Keratinocyte (primary cell): ENCODE data around the gene ZNF423. TPM values are rescaled to one million over a fixed set of nuclear protein-coding genes. Genes with fewer than 3 reads are reported as not detected.

Source experiments
- DNase-seq: peaks from one replicate; pipeline ENCODE4 v3.0.0-alpha.2; 2011; ENCODE audit warnings: low read depth, missing footprints, low spot score
- FAIRE-seq: peaks from 2 replicates; lab custom pipeline; 2011; peaks lifted over from hg19 to GRCh38; lab: Jason Lieb, UNC
- H2AFZ ChIP-seq: 2 replicates; pipeline ENCODE4 v1.6.0; 2012; ENCODE audit warnings: low read length, control low read depth, inconsistent platforms; ENCODE audit not compliant: control insufficient read depth
- H3K27ac ChIP-seq: 2 replicates; pipeline ENCODE4 v1.5.1; 2011; ENCODE audit warnings: low read length; ENCODE audit not compliant: control insufficient read depth, insufficient read depth
- H3K27me3 ChIP-seq: 3 replicates; pipeline ENCODE4 v1.6.0; 2011; ENCODE audit warnings: low read length; ENCODE audit not compliant: control insufficient read depth, insufficient read depth; ENCODE audit errors: extremely low read depth
- H3K36me3 ChIP-seq, 2 experiments: 2 replicates in 1 of 2; 3 replicates in 1 of 2; pipeline ENCODE4 v1.5.1; 2011; ENCODE audit warnings: low read length in 2 of 2, mild to moderate bottlenecking in 1 of 2; ENCODE audit not compliant: control insufficient read depth in 2 of 2, insufficient read depth in 2 of 2; ENCODE audit errors: extremely low read depth in 1 of 2
- H3K4me1 ChIP-seq: 3 replicates; pipeline ENCODE4 v1.5.1; 2011; ENCODE audit warnings: low read length; ENCODE audit not compliant: control insufficient read depth, insufficient read depth; ENCODE audit errors: extremely low read depth
- H3K4me2 ChIP-seq: 3 replicates; pipeline ENCODE4 v1.6.0; 2011; ENCODE audit warnings: low read depth, low read length; ENCODE audit not compliant: control insufficient read depth, insufficient read depth; ENCODE audit errors: extremely low read depth
- H3K4me3 ChIP-seq, 3 experiments: fragments of 200-600 bp in 1 of 3; sonication (generic) in 1 of 3; 2 replicates in 2 of 3; 3 replicates in 1 of 3; pipeline ENCODE4 v1.5.1; 2011 to 2016; ENCODE audit warnings: low read length in 3 of 3, mild to moderate bottlenecking in 3 of 3, control low read depth in 2 of 3, inconsistent platforms in 1 of 3, low read depth in 1 of 3, mixed read lengths in 1 of 3, mixed run types in 1 of 3, moderate library complexity in 1 of 3; ENCODE audit not compliant: control insufficient read depth in 2 of 3, insufficient read depth in 2 of 3; ENCODE audit errors: extremely low read depth in 1 of 3
- H3K79me2 ChIP-seq: 2 replicates; pipeline ENCODE4 v1.6.0; 2012; ENCODE audit warnings: low read length; ENCODE audit not compliant: control insufficient read depth, insufficient read depth
- H3K9ac ChIP-seq: 3 replicates; pipeline ENCODE4 v1.6.0; 2011; ENCODE audit warnings: low read length; ENCODE audit not compliant: control insufficient read depth, insufficient read depth; ENCODE audit errors: extremely low read depth
- H3K9me1 ChIP-seq: 3 replicates; pipeline ENCODE4 v1.6.0; 2011; ENCODE audit warnings: low read length; ENCODE audit not compliant: control insufficient read depth, insufficient read depth; ENCODE audit errors: extremely low read depth
- H3K9me3 ChIP-seq: 2 replicates; pipeline ENCODE4 v1.5.1; 2012; ENCODE audit warnings: low read depth, low read length; ENCODE audit not compliant: control insufficient read depth
- H4K20me1 ChIP-seq: 3 replicates; pipeline ENCODE4 v1.6.0; 2011; ENCODE audit warnings: low read length; ENCODE audit not compliant: control insufficient read depth, insufficient read depth; ENCODE audit errors: extremely low read depth
- CTCF ChIP-seq, 3 experiments: IDR thresholded peaks in 1 of 3; conservative IDR thresholded peaks in 1 of 3; optimal IDR thresholded peaks in 1 of 3; 2 replicates in 2 of 3; 3 replicates in 1 of 3; pipeline versions ENCODE3 to v1.5.1; 2011; ENCODE audit warnings: low read length in 3 of 3, mild to moderate bottlenecking in 3 of 3, moderate library complexity in 2 of 3, control low read depth in 1 of 3, inconsistent platforms in 1 of 3; ENCODE audit not compliant: insufficient read depth in 2 of 3; ENCODE audit errors: extremely low read depth in 1 of 3
- EZH2 ChIP-seq: IDR thresholded peaks from one replicate; pipeline ENCODE4 v1.6.1; 2012; ENCODE audit warnings: inconsistent platforms, mild to moderate bottlenecking, low read length, moderate library complexity
- dilution Hi-C: fragments of 300-500 bp; cut with MboI; formaldehyde crosslinking; loops from one replicate; pipeline ENCODE4 v1.7.0; 2020; ENCODE audit warnings: low sequenced_read_pairs; ENCODE audit not compliant: extremely low pct_ligation_motif_present
- polyA plus RNA-seq, 5 experiments: library from polyadenylated mRNA; depleted of rRNA in 3 of 5; stranded (reverse) in 3 of 5; stranded (forward) in 1 of 5; unstranded in 1 of 5; fragments of >200 nt; gene quantifications; 1 replicate in 1 of 5; 2 replicates in 3 of 5; 3 replicates in 1 of 5; pipeline versions ENCODE4 v1.2.1 to v1.2.3, GENCODE V29; 2011 to 2012; ENCODE audit warnings: missing spikeins in 2 of 5, low read depth in 1 of 5, low replicate concordance in 1 of 5

Gene ZNF423
- polyA plus RNA-seq, 1 donor (not counting 4 experiments of a cell fraction or from before 2014, with no cell fraction given), result 0.05 TPM

DNA sequence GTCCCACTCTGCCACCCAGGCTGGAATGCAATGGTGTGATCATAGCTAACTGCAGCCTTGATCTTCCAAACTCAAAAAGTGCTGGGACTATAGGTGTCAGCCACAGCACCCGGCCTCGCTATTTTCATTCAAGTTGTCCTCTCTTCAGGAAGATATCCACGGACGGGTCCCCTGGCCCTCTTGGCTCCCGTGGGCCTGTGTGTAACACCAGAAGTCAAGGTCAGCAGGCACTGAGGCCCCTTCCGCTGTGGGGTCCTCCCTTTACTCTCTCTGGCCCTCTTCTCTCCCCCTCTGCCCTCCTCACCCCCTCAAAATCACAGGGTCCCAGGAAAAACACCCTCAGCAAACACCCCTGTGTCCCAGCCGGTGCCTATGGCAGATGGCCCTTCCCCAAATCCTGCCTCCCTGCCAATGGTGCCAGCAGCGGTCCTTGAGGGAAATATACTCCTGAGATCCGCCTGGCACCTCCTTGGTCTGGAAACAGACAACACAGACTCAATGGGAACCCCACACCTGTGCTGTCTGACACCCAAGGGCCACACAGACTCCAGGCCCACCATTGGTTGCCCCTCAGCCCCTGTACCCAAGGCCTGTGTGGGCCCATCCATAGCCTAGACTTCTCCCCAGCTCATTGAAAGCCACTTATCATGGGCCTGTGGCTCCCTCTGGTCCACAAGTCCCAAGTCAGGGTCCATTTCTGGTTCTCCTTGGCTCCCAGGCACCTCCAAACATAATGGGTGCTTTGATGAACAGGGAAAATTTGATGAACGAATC, 221.5 kb downstream of the ZNF423 start:
- no peak overlapping the region for H2AFZ ChIP-seq
- H3K9me1 ChIP-seq, result no peaks in the 10 kb centered on the region
- H4K20me1 ChIP-seq, result no peaks in the 10 kb centered on the region
- FAIRE-seq (no peak), DNase-seq (no peak)
- H3K4me3 ChIP-seq, result no peak overlapping the region
- TF ChIP-seq EZH2, result no peak
- TF ChIP-seq CTCF (optimal IDR thresholded peaks at IDR 0.05 in 1 of 3, IDR thresholded peaks at IDR 0.05 in 1 of 3, conservative IDR thresholded peaks at IDR 0.05 in 1 of 3; ENCODE audit: extremely low read depth in 1 of 3, insufficient read depth in 2 of 3, low read length in 3 of 3), result no peak
- peaks cover 2% of the 10 kb centered on the region for H3K9me3 ChIP-seq
- H3K9ac ChIP-seq, result no peak overlapping the region
- H3K27me3 ChIP-seq, result no peaks in the 10 kb centered on the region
- dilution Hi-C loops, result no loop called here
- H3K79me2 ChIP-seq, result no peaks in the 10 kb centered on the region
- no peak overlapping the region for H3K4me2 ChIP-seq
- H3K36me3 ChIP-seq, result no peaks in the 10 kb centered on the region
- no peaks in the 10 kb centered on the region for H3K4me1 ChIP-seq
- no peak overlapping the region for H3K27ac ChIP-seq

DNA sequence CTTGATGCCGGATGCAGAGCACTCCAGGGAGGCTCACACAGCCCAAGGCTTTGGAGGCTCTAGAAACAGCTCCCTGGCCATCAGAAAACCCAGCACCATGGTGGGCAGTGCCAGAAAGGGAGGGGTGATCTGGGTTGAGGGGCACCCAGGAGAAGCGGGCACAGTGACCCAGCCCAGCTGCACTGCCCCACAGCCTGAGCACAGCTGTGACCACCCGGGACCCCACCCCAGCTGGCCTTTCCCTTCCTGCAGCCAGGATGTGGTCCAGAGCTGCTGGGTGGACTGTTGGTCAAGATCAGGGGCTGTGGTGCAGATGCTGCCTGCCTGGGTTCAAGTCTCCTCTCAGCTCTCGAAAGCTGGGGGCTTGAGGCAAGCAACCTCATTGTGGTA, 223.1 kb downstream of the ZNF423 start:
- H3K79me2 ChIP-seq, result no peaks in the 10 kb centered on the region
- dilution Hi-C loops, result no loop called here
- no peaks in the 10 kb centered on the region for H4K20me1 ChIP-seq
- FAIRE-seq (no peak), DNase-seq (no peak)
- H3K4me3 ChIP-seq, result no peak overlapping the region
- H3K9me1 ChIP-seq, result no peaks in the 10 kb centered on the region
- no peak overlapping the region for H3K27ac ChIP-seq
- H3K4me1 ChIP-seq, result no peaks in the 10 kb centered on the region
- H3K4me2 ChIP-seq, result no peak overlapping the region
- H3K27me3 ChIP-seq, result no peaks in the 10 kb centered on the region
- peaks cover 2% of the 10 kb centered on the region for H3K9me3 ChIP-seq
- no peak overlapping the region for H3K9ac ChIP-seq
- no peaks in the 10 kb centered on the region for H3K36me3 ChIP-seq
- H2AFZ ChIP-seq, result no peak overlapping the region
- TF ChIP-seq EZH2, result no peak
- no peak for TF ChIP-seq CTCF (optimal IDR thresholded peaks at IDR 0.05 in 1 of 3, IDR thresholded peaks at IDR 0.05 in 1 of 3, conservative IDR thresholded peaks at IDR 0.05 in 1 of 3; ENCODE audit: extremely low read depth in 1 of 3, insufficient read depth in 2 of 3, low read length in 3 of 3)
